Measurements from ENCODE around the gene TMEM17. TPM values are rescaled to one million over a fixed set of nuclear protein-coding genes. Genes with fewer than 3 reads are reported as not detected.

The TMEM17 gene
- total RNA-seq, 2 donors from 2014 or later: 0.90 to 1.2 TPM

DNA sequence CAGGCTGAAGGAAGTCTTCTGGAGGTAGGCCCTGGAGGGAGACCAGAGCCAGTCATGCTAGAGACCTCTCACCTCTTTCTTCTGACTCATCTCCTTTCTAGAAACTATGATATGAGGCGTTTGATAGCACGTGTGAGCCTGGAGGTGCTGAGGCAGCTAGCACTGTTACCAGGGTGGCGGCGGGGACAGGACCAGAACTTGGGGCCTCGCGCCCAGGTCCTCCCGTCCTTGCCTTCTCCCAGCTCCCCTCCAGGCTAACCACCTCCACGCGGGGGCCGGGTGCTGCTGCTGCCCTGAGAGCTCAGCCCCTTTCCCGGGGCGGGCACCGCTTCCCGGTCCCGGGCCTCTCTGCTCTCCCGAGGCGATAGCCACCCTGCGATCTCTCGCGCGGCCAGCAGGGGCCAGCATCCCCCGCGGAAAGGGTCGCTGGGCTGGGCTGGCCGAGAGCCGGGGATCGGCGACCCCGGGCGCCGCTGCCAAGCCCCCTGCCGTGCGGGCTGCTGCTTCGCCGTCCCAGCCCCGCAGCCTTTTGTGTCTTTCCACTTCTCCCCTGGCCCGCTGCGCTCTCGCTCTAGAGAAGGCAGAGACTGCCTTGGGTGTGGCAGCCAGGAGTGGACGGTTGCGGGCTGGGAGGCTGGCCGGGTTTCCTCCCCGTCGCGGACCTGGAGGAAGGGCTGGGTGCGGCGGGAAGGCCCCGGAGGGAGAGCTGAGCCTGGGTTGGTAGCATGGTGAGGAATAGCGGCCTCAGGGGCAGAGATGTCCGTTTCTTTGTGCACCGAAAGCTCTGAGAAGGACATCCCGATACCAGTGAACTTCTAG lies 49.1 kb downstream of the TMEM17 start:
- H3K4me3 ChIP-seq: peak overlapping the region; percentile 40 to 66
- DNase-seq (ENCODE audit: low spot score): peak; percentile 76
- no peaks in the 10 kb centered on the region for H3K27me3 ChIP-seq
- H3K36me3 ChIP-seq: no peaks in the 10 kb centered on the region
- no peaks in the 10 kb centered on the region for H3K9me3 ChIP-seq
- H3K4me1 ChIP-seq: peaks cover 0 to 14% of the 10 kb centered on the region in 2 donors
- TF ChIP-seq, protein P1, sequence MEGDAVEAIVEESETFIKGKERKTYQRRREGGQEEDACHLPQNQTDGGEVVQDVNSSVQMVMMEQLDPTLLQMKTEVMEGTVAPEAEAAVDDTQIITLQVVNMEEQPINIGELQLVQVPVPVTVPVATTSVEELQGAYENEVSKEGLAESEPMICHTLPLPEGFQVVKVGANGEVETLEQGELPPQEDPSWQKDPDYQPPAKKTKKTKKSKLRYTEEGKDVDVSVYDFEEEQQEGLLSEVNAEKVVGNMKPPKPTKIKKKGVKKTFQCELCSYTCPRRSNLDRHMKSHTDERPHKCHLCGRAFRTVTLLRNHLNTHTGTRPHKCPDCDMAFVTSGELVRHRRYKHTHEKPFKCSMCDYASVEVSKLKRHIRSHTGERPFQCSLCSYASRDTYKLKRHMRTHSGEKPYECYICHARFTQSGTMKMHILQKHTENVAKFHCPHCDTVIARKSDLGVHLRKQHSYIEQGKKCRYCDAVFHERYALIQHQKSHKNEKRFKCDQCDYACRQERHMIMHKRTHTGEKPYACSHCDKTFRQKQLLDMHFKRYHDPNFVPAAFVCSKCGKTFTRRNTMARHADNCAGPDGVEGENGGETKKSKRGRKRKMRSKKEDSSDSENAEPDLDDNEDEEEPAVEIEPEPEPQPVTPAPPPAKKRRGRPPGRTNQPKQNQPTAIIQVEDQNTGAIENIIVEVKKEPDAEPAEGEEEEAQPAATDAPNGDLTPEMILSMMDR (IDR thresholded peaks at IDR 0.05): peak; percentile 97 to 99
- H3K27ac ChIP-seq: peak overlapping the region; percentile 57 to 80

DNA sequence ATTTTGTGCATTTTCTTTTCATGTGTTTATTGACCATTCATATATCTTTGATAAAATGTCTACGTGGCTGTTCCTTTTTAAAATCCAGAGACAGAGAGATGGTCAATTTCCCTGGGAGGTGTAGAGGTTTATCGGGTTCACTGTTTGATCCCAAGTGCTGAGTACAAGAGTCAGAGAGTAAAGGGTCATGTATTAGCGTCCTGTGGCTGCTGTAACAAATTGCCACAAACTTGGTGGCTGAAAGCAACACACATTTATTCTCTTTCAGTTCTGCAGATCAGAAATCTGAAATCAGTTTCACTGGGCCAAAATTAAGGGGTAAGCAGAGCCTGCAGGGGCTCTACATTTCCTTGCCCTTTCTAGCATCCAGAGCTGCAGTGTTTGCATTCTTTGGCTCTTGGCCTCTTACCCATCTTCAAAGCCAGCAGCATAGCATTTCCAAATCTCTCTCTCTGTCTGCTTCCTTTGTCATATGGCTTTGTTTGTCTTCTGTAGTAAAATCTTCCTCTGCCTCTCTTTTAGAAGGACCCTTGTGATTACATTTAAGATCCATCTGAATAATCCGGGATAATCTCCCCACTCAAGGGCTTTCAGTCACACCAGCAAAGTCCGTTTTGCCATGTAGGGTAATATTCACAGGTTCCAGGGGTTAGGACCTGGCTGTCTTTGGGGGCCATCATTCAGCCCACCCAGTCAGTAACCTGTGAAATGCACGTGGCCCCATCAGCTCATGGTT lies 49.9 kb downstream of the TMEM17 start:
- Histone ChIP-seq H3K27ac (no peak overlapping the region), H3K9me3 (no peaks in the 10 kb centered on the region), H3K36me3 (no peaks in the 10 kb centered on the region), H3K27me3 (no peaks in the 10 kb centered on the region), H3K4me3 (no peak overlapping the region), H3K4me1 (peaks cover 0 to 14% of the 10 kb centered on the region in 2 donors)
- TF ChIP-seq, protein P1 (IDR thresholded peaks at IDR 0.05): no peak
- DNase-seq (ENCODE audit: low spot score): no peak

DNA sequence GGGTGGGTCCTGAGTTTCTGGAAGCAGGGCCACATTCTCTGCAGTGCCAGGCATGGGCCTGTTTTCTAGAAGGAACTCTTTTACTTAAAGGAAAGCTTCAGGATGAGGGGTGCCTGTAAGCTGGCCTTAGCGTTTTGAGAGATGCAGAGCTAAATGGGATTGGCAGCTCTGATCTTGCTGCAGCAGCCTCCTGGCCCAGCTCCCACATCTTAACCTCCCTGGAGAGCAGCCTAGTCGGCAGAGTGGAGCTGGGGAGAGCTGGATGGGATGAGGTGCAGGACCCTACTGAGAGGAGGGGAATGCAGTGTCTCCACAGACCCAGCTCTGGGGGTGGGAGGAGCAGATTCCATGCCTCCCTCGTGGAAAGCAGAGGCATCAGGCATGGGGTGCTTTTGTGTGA lies 52.0 kb downstream of the TMEM17 start:
- DNase-seq (ENCODE audit: low spot score): no peak
- no peaks in the 10 kb centered on the region for H3K9me3 ChIP-seq
- TF ChIP-seq, protein P1 (IDR thresholded peaks at IDR 0.05): no peak
- no peaks in the 10 kb centered on the region for H3K27me3 ChIP-seq
- H3K27ac ChIP-seq: no peak overlapping the region
- no peak overlapping the region for H3K4me3 ChIP-seq
- no peaks in the 10 kb centered on the region for H3K36me3 ChIP-seq
- peaks cover 0 to 14% of the 10 kb centered on the region in 2 donors for H3K4me1 ChIP-seq

DNA sequence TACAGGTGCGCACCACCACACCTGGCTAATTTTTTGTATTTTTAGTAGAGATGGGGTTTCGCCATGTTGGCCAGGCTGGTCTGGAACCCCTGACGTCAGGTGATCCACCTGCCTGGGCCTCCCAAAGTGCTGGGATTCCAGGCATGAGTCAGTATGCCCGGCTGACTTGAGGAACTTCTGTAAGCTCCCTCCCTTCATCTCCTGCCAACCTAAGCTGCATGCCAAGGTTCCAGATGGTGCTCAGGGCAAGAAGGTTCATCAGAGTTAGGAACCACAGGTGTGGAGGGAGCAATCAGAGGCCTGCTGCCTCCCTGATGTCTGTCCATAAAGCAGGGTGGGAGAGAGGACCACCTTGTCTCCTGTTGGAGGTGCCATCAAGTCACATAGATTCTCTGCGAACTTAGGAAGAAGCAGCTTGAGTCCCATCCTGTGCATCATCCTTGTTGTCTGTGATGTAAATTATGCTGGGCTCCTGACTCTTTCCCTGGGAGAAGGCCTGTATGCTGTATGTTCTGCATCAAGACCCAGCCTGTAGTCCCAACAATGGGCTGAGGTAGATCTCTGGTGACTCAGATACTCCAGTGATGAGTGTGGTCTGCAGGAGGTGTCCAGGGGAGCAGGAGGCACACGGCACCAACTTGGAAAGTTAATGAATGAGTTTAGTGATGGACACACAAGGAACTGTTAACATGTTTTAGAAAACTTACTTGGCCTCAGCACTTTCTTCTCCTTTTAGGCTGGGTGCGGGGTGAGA lies 53.1 kb downstream of the TMEM17 start:
- Histone ChIP-seq H3K27me3 (no peaks in the 10 kb centered on the region), H3K27ac (no peak overlapping the region), H3K4me1 (peaks cover 0 to 13% of the 10 kb centered on the region in 2 donors), H3K9me3 (no peaks in the 10 kb centered on the region), H3K36me3 (no peaks in the 10 kb centered on the region), H3K4me3 (no peak overlapping the region)
- TF ChIP-seq, protein P1 (IDR thresholded peaks at IDR 0.05): no peak
- no peak for DNase-seq (ENCODE audit: low spot score)

DNA sequence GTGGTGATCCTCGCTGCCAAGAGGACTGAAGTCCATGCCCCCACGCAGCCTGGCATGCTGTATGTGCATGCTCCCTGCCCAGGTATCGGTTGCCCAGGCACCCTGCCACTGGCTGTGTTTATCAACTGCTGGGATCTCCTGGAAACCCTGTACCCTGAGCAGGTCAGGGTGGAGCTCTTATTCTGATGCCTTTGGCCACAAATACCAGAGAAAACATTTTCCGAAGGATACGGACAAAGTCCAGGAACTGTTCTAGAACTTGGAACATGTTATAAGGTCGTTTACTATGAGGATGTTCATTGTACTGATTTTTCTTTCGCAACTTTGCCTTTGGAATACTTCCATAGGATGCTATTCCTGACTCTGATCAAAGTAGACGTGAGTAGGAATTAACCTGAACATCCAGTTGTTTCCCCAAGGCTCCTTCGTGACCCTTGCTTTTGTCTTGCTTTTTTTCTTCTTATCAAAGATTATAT lies 55.2 kb downstream of the TMEM17 start:
- DNase-seq (ENCODE audit: low spot score): no peak
- H3K4me1 ChIP-seq: no peaks in the 10 kb centered on the region
- no peaks in the 10 kb centered on the region for H3K9me3 ChIP-seq
- TF ChIP-seq, protein P1 (IDR thresholded peaks at IDR 0.05): no peak
- no peaks in the 10 kb centered on the region for H3K27me3 ChIP-seq
- no peaks in the 10 kb centered on the region for H3K36me3 ChIP-seq
- no peak overlapping the region for H3K4me3 ChIP-seq
- no peak overlapping the region for H3K27ac ChIP-seq

Other genes with a start within 250 kb of the TMEM17 start
- gene EHBP1, start 199.5 kb upstream of the TMEM17 start, total RNA-seq: 10 to 100 TPM; 22.4 to 22.9 TPM

Data from right atrium auricular region (tissue), 2 donors.